H9 (cell line): ENCODE measurements around the gene CFP. TPM values are rescaled to one million over a fixed set of nuclear protein-coding genes. Genes with fewer than 3 reads are reported as not detected.

ENCODE experiments used
- DNase-seq: peaks from one replicate; pipeline ENCODE4 v3.0.0-alpha.2; 2017
- H2AFZ ChIP-seq: one replicate; pipeline ENCODE4 v1.6.1; 2013; ENCODE audit warnings: mild to moderate bottlenecking, low read length, control low read depth, moderate library complexity
- H2AK5ac ChIP-seq: 2 replicates; pipeline ENCODE4 v1.6.1; 2013; ENCODE audit warnings: low read length, control low read depth, mixed read lengths; ENCODE audit not compliant: insufficient read length
- H2BK120ac ChIP-seq: one replicate; pipeline ENCODE4 v1.6.1; 2013; ENCODE audit warnings: low read depth, mild to moderate bottlenecking, low read length, control low read depth, inconsistent platforms; ENCODE audit not compliant: poor library complexity, severe bottlenecking
- H2BK12ac ChIP-seq: 2 replicates; pipeline ENCODE4 v1.6.1; 2013; ENCODE audit warnings: low read length, control low read depth, mixed read lengths, low read depth; ENCODE audit not compliant: insufficient read length
- H2BK15ac ChIP-seq: 2 replicates; pipeline ENCODE4 v1.6.1; 2013; ENCODE audit warnings: low read depth, low read length, control low read depth
- H2BK20ac ChIP-seq: one replicate; pipeline ENCODE4 v1.6.1; 2013; ENCODE audit warnings: low read depth, mild to moderate bottlenecking, low read length, control low read depth, inconsistent platforms; ENCODE audit not compliant: poor library complexity, severe bottlenecking
- H2BK5ac ChIP-seq: 2 replicates; pipeline ENCODE4 v1.6.1; 2013; ENCODE audit warnings: low read length, control low read depth, mixed read lengths; ENCODE audit not compliant: insufficient read length
- H3K14ac ChIP-seq: 2 replicates; pipeline ENCODE4 v1.6.1; 2013; ENCODE audit warnings: low read length, control low read depth; ENCODE audit not compliant: insufficient read depth
- H3K18ac ChIP-seq: 2 replicates; pipeline ENCODE4 v1.6.1; 2013; ENCODE audit warnings: low read depth, mild to moderate bottlenecking, mixed read lengths, low read length, control low read depth; ENCODE audit not compliant: insufficient read length
- H3K23ac ChIP-seq: 2 replicates; pipeline ENCODE4 v1.6.1; 2013; ENCODE audit warnings: low read length, control low read depth, mixed read lengths, low read depth; ENCODE audit not compliant: insufficient read length
- H3K23me2 ChIP-seq: 2 replicates; pipeline ENCODE4 v1.6.1; 2013; ENCODE audit warnings: low read depth, mild to moderate bottlenecking, mixed read lengths, low read length, control low read depth; ENCODE audit not compliant: insufficient read length, poor library complexity, severe bottlenecking
- H3K27ac ChIP-seq: 2 replicates; pipeline ENCODE4 v1.5.1; 2013; ENCODE audit warnings: low read length, control low read depth, mixed read lengths, low read depth; ENCODE audit not compliant: insufficient read length
- H3K27me3 ChIP-seq: 2 replicates; pipeline ENCODE4 v1.6.1; 2013; ENCODE audit warnings: low read length, control low read depth, inconsistent platforms; ENCODE audit not compliant: insufficient read depth
- H3K4ac ChIP-seq: 2 replicates; pipeline ENCODE4 v1.6.1; 2013; ENCODE audit warnings: low read depth, mild to moderate bottlenecking, control low read depth, inconsistent platforms, low read length, moderate library complexity
- H3K4me1 ChIP-seq: 2 replicates; pipeline ENCODE4 v1.6.1; 2013; ENCODE audit warnings: low read length, control low read depth, inconsistent platforms; ENCODE audit not compliant: insufficient read depth
- H3K4me2 ChIP-seq: 2 replicates; pipeline ENCODE4 v1.6.1; 2013; ENCODE audit warnings: low read length, control low read depth, mixed read lengths; ENCODE audit not compliant: insufficient read length, insufficient read depth
- H3K56ac ChIP-seq: 2 replicates; pipeline ENCODE4 v1.6.1; 2013; ENCODE audit warnings: low read depth, mild to moderate bottlenecking, mixed read lengths, low read length, control low read depth; ENCODE audit not compliant: insufficient read length
- H3K79me1 ChIP-seq: 2 replicates; pipeline ENCODE4 v1.6.1; 2013; ENCODE audit warnings: low read depth, mild to moderate bottlenecking, moderate library complexity, low read length, control low read depth, inconsistent platforms; ENCODE audit not compliant: insufficient read depth, poor library complexity, severe bottlenecking
- H3K79me2 ChIP-seq: 2 replicates; pipeline ENCODE4 v1.6.1; 2013; ENCODE audit warnings: low read length, control low read depth, inconsistent platforms; ENCODE audit not compliant: insufficient read depth
- H3K9ac ChIP-seq: 2 replicates; pipeline ENCODE4 v1.6.1; 2013; ENCODE audit warnings: low read length, control low read depth, mixed read lengths; ENCODE audit not compliant: insufficient read length; ENCODE audit errors: extremely low read depth
- H3K9me3 ChIP-seq: one replicate; pipeline ENCODE4 v1.6.1; 2013; ENCODE audit warnings: low read depth, low read length, inconsistent platforms; ENCODE audit not compliant: control insufficient read depth
- H3T11ph ChIP-seq: one replicate; pipeline ENCODE4 v1.6.1; 2013; ENCODE audit warnings: mild to moderate bottlenecking, low read length, control low read depth, inconsistent platforms
- H4K20me1 ChIP-seq: one replicate; pipeline ENCODE4 v1.6.1; 2013; ENCODE audit not compliant: control insufficient read depth, insufficient read length, insufficient read depth
- H4K5ac ChIP-seq: 2 replicates; pipeline ENCODE4 v1.6.1; 2013; ENCODE audit warnings: low read depth, mild to moderate bottlenecking, mixed read lengths, low read length, control low read depth; ENCODE audit not compliant: insufficient read length
- H4K8ac ChIP-seq: replicated peaks from 2 replicates; pipeline ENCODE4 v1.6.1; 2013; ENCODE audit warnings: low read length, control low read depth, mixed read lengths, low read depth; ENCODE audit not compliant: insufficient read length
- H4K91ac ChIP-seq: 2 replicates; pipeline ENCODE4 v1.6.1; 2013; ENCODE audit warnings: low read depth, mild to moderate bottlenecking, moderate library complexity, mixed read lengths, low read length, control low read depth; ENCODE audit not compliant: insufficient read length
- H3K27ac Mint-ChIP-seq, 3 experiments: 2 replicates in 2 of 3; 3 replicates in 1 of 3; pipeline ENCODE4 v1.8.0; 2020 to 2021; ENCODE audit warnings: mixed read lengths in 3 of 3, mild to moderate bottlenecking in 1 of 3, moderate library complexity in 1 of 3
- H3K27me3 Mint-ChIP-seq: 2 replicates; pipeline ENCODE4 v1.8.0; 2021; ENCODE audit warnings: low read depth, mild to moderate bottlenecking, moderate library complexity, mixed read lengths
- H3K36me3 Mint-ChIP-seq, 3 experiments: 2 replicates in 2 of 3; 3 replicates in 1 of 3; pipeline ENCODE4 v1.8.0; 2020 to 2021; ENCODE audit warnings: low read depth in 3 of 3, mixed read lengths in 3 of 3; ENCODE audit not compliant: insufficient read depth in 1 of 3
- H3K4me1 Mint-ChIP-seq, 2 experiments: 2 replicates each; pipeline ENCODE4 v1.8.0; 2020; ENCODE audit warnings: mixed read lengths in 2 of 2
- H3K4me3 Mint-ChIP-seq, 2 experiments: 2 replicates in 1 of 2; 3 replicates in 1 of 2; pipeline ENCODE4 v1.8.0; 2020 to 2021; ENCODE audit warnings: mild to moderate bottlenecking in 2 of 2, mixed read lengths in 2 of 2, moderate library complexity in 1 of 2
- H3K9me3 Mint-ChIP-seq, 2 experiments: 2 replicates in 1 of 2; 3 replicates in 1 of 2; pipeline ENCODE4 v1.8.0; 2020; ENCODE audit warnings: mild to moderate bottlenecking in 2 of 2, mixed read lengths in 2 of 2, moderate library complexity in 1 of 2
- WGBS: extraction: QIAGEN DNeasy Blood & Tissue Kit; methylation state at CpG from one replicate; pipeline ENCODE4 v1.1.7; 2013; ENCODE audit warnings: missing lambda C conversion rate, low lambda C conversion rate, mixed read lengths; ENCODE audit not compliant: insufficient read length; ENCODE audit errors: extremely low coverage; 5-methylcytosine and 5-hydroxymethylcytosine counted together
- total RNA-seq: library from RNA; stranded (reverse); gene quantifications from 2 replicates; pipeline ENCODE4 v1.2.1, GENCODE V29; 2021
- TF ChIP-seq, protein P1 (sequence below): fragments of 200-600 bp; sonication (generic); conservative IDR thresholded peaks from 3 replicates; pipeline ENCODE4 v1.8.0; 2021; ENCODE audit warnings: antibody characterized with exemption, mild to moderate bottlenecking

CFP gene
- total RNA-seq, 1 experiment from 2014 or later, result 2.3 TPM

- peaks cover 0 to 11% (median 9%) of the 10 kb centered on the region in 3 experiments; a peak in 4 of 7 replicates for H3K36me3 Mint-ChIP-seq
- Histone ChIP-seq H2AK5ac (no peak overlapping the region), H2AFZ (no peak overlapping the region), H3T11ph (no peak overlapping the region), H3K27ac (no peak overlapping the region), H2BK5ac (no peak overlapping the region), H4K8ac (no peak overlapping the region), H2BK20ac (no peak overlapping the region), H3K18ac (no peak overlapping the region), H3K79me1 (no peaks in the 10 kb centered on the region), H3K4ac (no peak overlapping the region), H3K27me3 (no peaks in the 10 kb centered on the region), H3K14ac (no peak overlapping the region), H2BK12ac (no peak overlapping the region), H3K56ac (no peak overlapping the region), H3K23me2 (peaks cover 3% of the 10 kb centered on the region), H3K23ac (no peak overlapping the region), H4K20me1 (no peaks in the 10 kb centered on the region), H3K79me2 (no peaks in the 10 kb centered on the region), H3K9ac (no peak overlapping the region), H3K4me1 (peaks cover 3% of the 10 kb centered on the region; the same call in 1 of the 2 replicates), H3K9me3 (peaks cover 50% of the 10 kb centered on the region), H3K4me2 (peak overlapping the region; percentile 54), H4K91ac (no peak overlapping the region), H4K5ac (no peak overlapping the region), H2BK15ac (no peak overlapping the region), H2BK120ac (no peak overlapping the region)
- TF ChIP-seq, protein P1, sequence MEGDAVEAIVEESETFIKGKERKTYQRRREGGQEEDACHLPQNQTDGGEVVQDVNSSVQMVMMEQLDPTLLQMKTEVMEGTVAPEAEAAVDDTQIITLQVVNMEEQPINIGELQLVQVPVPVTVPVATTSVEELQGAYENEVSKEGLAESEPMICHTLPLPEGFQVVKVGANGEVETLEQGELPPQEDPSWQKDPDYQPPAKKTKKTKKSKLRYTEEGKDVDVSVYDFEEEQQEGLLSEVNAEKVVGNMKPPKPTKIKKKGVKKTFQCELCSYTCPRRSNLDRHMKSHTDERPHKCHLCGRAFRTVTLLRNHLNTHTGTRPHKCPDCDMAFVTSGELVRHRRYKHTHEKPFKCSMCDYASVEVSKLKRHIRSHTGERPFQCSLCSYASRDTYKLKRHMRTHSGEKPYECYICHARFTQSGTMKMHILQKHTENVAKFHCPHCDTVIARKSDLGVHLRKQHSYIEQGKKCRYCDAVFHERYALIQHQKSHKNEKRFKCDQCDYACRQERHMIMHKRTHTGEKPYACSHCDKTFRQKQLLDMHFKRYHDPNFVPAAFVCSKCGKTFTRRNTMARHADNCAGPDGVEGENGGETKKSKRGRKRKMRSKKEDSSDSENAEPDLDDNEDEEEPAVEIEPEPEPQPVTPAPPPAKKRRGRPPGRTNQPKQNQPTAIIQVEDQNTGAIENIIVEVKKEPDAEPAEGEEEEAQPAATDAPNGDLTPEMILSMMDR, result no peak
- H3K4me3 Mint-ChIP-seq, result peak overlapping the region; percentile 54 to 70
- H3K27me3 Mint-ChIP-seq, result peaks cover 13% of the 10 kb centered on the region
- peaks cover 8 to 17% of the 10 kb centered on the region in 2 experiments for H3K4me1 Mint-ChIP-seq
- peak; percentile 94 for DNase-seq
- WGBS, result no CpG with 5 or more reads among the region's 35 CpGs
- peaks cover 66 to 80% of the 10 kb centered on the region in 2 experiments for H3K9me3 Mint-ChIP-seq
- H3K27ac Mint-ChIP-seq, result peak overlapping the region in 2 of 3 experiments; percentile 36 to 39; a peak in 1 of 7 replicates
These were observed 6.1 kb downstream of the CFP start for GRCh38 chrX:47623540-47624027.
